SK-N-SH (cell line): Measurements from ENCODE around the gene SPINK5. TPM values are rescaled to one million over a fixed set of nuclear protein-coding genes. Genes with fewer than 3 reads are reported as not detected.

ENCODE experiments used
- CTCF ChIA-PET: fragments of 300-600, 350-600 bp; formaldehyde crosslinking; extraction: SDS; loops from one replicate; lab custom pipeline; 2021; lab: Yijun Ruan, JAX
- POLR2A ChIA-PET: fragments of 350-600 bp; sonication (Branson Sonifier 250); formaldehyde crosslinking; extraction: SDS; loops from one replicate; lab custom pipeline; 2020; ENCODE audit warnings: antibody characterized with exemption, inconsistent platforms; lab: Yijun Ruan, JAX
- DNase-seq: peaks from one replicate; pipeline ENCODE4 v3.0.0; 2012
- H2AFZ ChIP-seq: fragments of 200-600 bp; sonication (generic); 2 replicates; pipeline ENCODE4 v1.8.1; 2016; ENCODE audit warnings: antibody characterized with exemption, mild to moderate bottlenecking, low read depth
- H3F3A ChIP-seq: fragments of 200-600 bp; sonication (generic); replicated peaks from 2 replicates; pipeline ENCODE3; 2016; ENCODE audit warnings: antibody characterized with exemption, mild to moderate bottlenecking; ENCODE audit not compliant: insufficient read depth
- H3K27ac ChIP-seq, 2 experiments: fragments of 200-500 bp in 1 of 2; fragments of 200-600 bp in 1 of 2; sonication (Bioruptor generic) in 1 of 2; sonication (generic), shearing (Covaris generic) in 1 of 2; 2 replicates each; pipeline versions ENCODE4 v1.5.1 to v1.6.1; 2014 to 2016; ENCODE audit warnings: low read depth in 2 of 2, inconsistent platforms in 1 of 2, low read length in 1 of 2, mild to moderate bottlenecking in 1 of 2, mixed read lengths in 1 of 2
- H3K27me3 ChIP-seq: fragments of 200-600 bp; sonication (generic), shearing (Covaris generic); 2 replicates; pipeline ENCODE4 v1.6.1; 2016; ENCODE audit warnings: mixed run types; ENCODE audit not compliant: insufficient read depth
- H3K36me3 ChIP-seq, 2 experiments: fragments of 200-500 bp in 1 of 2; fragments of 200-600 bp in 1 of 2; sonication (Bioruptor generic) in 1 of 2; sonication (generic) in 1 of 2; replicated peaks in 1 of 2; 2 replicates each; pipeline versions ENCODE3 to v1.5.1; 2014 to 2016; ENCODE audit warnings: low read length in 1 of 2, mild to moderate bottlenecking in 1 of 2; ENCODE audit not compliant: insufficient read depth in 2 of 2, control insufficient read depth in 1 of 2
- H3K4me1 ChIP-seq, 2 experiments: fragments of 200-500 bp in 1 of 2; fragments of 200-600 bp in 1 of 2; sonication (Bioruptor generic) in 1 of 2; sonication (generic), shearing (Covaris generic) in 1 of 2; 2 replicates each; pipeline versions ENCODE4 v1.5.1 to v1.6.1; 2014 to 2016; ENCODE audit warnings: low read depth in 1 of 2, low read length in 1 of 2, mixed run types in 1 of 2; ENCODE audit not compliant: insufficient read depth in 2 of 2, control insufficient read depth in 1 of 2
- H3K4me2 ChIP-seq: fragments of 200-600 bp; sonication (generic), shearing (Covaris generic); 2 replicates; pipeline ENCODE4 v1.6.1; 2017; ENCODE audit warnings: mixed run types
- H3K4me3 ChIP-seq, 2 experiments: fragments of 200-500 bp in 1 of 2; fragments of 200-600 bp in 1 of 2; sonication (Bioruptor generic) in 1 of 2; sonication (generic), shearing (Covaris generic) in 1 of 2; 2 replicates each; pipeline versions ENCODE4 v1.5.1 to v1.8.1; 2014 to 2016; ENCODE audit warnings: low read depth in 2 of 2, inconsistent platforms in 1 of 2, low read length in 1 of 2, mild to moderate bottlenecking in 1 of 2, mixed read lengths in 1 of 2, moderate library complexity in 1 of 2
- H3K79me2 ChIP-seq: fragments of 200-600 bp; sonication (generic); 2 replicates; pipeline ENCODE4 v1.8.1; 2017; ENCODE audit warnings: mild to moderate bottlenecking; ENCODE audit not compliant: insufficient read depth
- H3K9ac ChIP-seq: fragments of 200-600 bp; sonication (generic); 2 replicates; pipeline ENCODE4 v1.6.1; 2017; ENCODE audit warnings: mixed run types
- H3K9me2 ChIP-seq: fragments of 200-600 bp; sonication (generic); 2 replicates; pipeline ENCODE4 v1.6.1; 2017; ENCODE audit warnings: mixed run types
- H3K9me3 ChIP-seq: fragments of 200-600 bp; sonication (generic); 2 replicates; pipeline ENCODE4 v1.6.1; 2017; ENCODE audit warnings: mixed run types, mild to moderate bottlenecking, moderate library complexity
- H4K20me1 ChIP-seq: fragments of 200-600 bp; sonication (generic); 2 replicates; pipeline ENCODE4 v1.6.1; 2017; ENCODE audit warnings: mild to moderate bottlenecking, mixed run types; ENCODE audit not compliant: insufficient read depth
- CTCF ChIP-seq: fragments of 200-600 bp; sonication (generic); IDR thresholded peaks from 2 replicates; pipeline ENCODE4 v1.6.1; 2017; ENCODE audit warnings: antibody characterized with exemption, mild to moderate bottlenecking, moderate library complexity
- EZH2phosphoT487 ChIP-seq: fragments of 200-600 bp; sonication (generic); IDR thresholded peaks from 2 replicates; pipeline ENCODE4 v1.6.1; 2017; ENCODE audit warnings: low read depth, mixed run types, mild to moderate bottlenecking, antibody characterized with exemption, moderate library complexity, borderline replicate concordance
- FOSL2 ChIP-seq: IDR thresholded peaks from 2 replicates; pipeline ENCODE4 v1.4.0; 2012; ENCODE audit warnings: low read depth, mild to moderate bottlenecking, moderate library complexity, borderline replicate concordance
- JUND ChIP-seq: IDR thresholded peaks from 2 replicates; pipeline ENCODE4 v1.4.0; 2012
- MAX ChIP-seq: IDR thresholded peaks from 2 replicates; pipeline ENCODE4 v1.4.0; 2012; ENCODE audit warnings: low read depth
- MEF2A ChIP-seq: IDR thresholded peaks from 2 replicates; pipeline ENCODE4 v1.4.0; 2012; ENCODE audit warnings: low read depth, borderline replicate concordance
- NFIC ChIP-seq: IDR thresholded peaks from 2 replicates; pipeline ENCODE4 v1.4.0; 2012; ENCODE audit warnings: borderline replicate concordance
- NRF1 ChIP-seq: IDR thresholded peaks from 2 replicates; pipeline ENCODE4 v1.6.1; 2012; ENCODE audit warnings: low read depth, mild to moderate bottlenecking, low read length
- PBX3 ChIP-seq: IDR thresholded peaks from 2 replicates; pipeline ENCODE4; 2012
- RAD21 ChIP-seq: IDR thresholded peaks from 2 replicates; pipeline ENCODE4 v1.6.1; 2012; ENCODE audit warnings: mild to moderate bottlenecking, low read length
- RCOR1 ChIP-seq: fragments of 150-350 bp; IDR thresholded peaks from 2 replicates; pipeline ENCODE4 v1.6.1; 2017; ENCODE audit warnings: antibody characterized with exemption, low read length
- REST ChIP-seq: IDR thresholded peaks from 2 replicates; pipeline ENCODE4 v1.6.1; 2012; ENCODE audit warnings: mild to moderate bottlenecking, low read depth, low read length, moderate library complexity
- SIN3A ChIP-seq: IDR thresholded peaks from 2 replicates; pipeline ENCODE4 v1.6.1; 2012; ENCODE audit warnings: low read depth, mild to moderate bottlenecking, low read length, moderate library complexity, borderline replicate concordance
- TCF12 ChIP-seq: IDR thresholded peaks from 2 replicates; pipeline ENCODE4 v1.4.0; 2012
- TEAD4 ChIP-seq: IDR thresholded peaks from 2 replicates; pipeline ENCODE4 v1.4.0; 2012; ENCODE audit warnings: mild to moderate bottlenecking, borderline replicate concordance; ENCODE audit not compliant: insufficient read depth
- USF2 ChIP-seq: fragments of 150-350 bp; IDR thresholded peaks from 2 replicates; pipeline ENCODE4 v1.6.1; 2017; ENCODE audit warnings: antibody characterized with exemption, low read length, low read depth, borderline replicate concordance
- ZBTB33 ChIP-seq: IDR thresholded peaks from 2 replicates; pipeline ENCODE4 v1.4.0; 2012; ENCODE audit warnings: low read depth, borderline replicate concordance
- WGBS: methylation state at CpG from one replicate; pipeline ENCODE4 v1.1.6; 2017; ENCODE audit warnings: low lambda C conversion rate; 5-methylcytosine and 5-hydroxymethylcytosine counted together
- polyA plus RNA-seq, 3 experiments: library from polyadenylated mRNA; depleted of rRNA; stranded (reverse); fragments of >200 nt; gene quantifications; 2 replicates each; pipeline ENCODE4 v1.2.3, GENCODE V29; 2012

Gene SPINK5
- polyA plus RNA-seq, 1 of the 3 experiments (the other 2 are of a cell fraction), result not detected

GRCh38 chr5:148027505-148027904, 36.3 kb upstream of the SPINK5 start:
- Histone ChIP-seq H3K27ac (no peak overlapping the region), H3K4me3 (no peak overlapping the region), H3K27me3 (no peaks in the 10 kb centered on the region), H4K20me1 (no peaks in the 10 kb centered on the region), H3K4me2 (no peak overlapping the region), H3K79me2 (no peaks in the 10 kb centered on the region), H3K4me1 (no peaks in the 10 kb centered on the region), H3F3A (no peaks in the 10 kb centered on the region), H3K9me3 (no peaks in the 10 kb centered on the region), H3K9ac (no peak overlapping the region), H3K36me3 (no peaks in the 10 kb centered on the region), H2AFZ (no peak overlapping the region), H3K9me2 (no peaks in the 10 kb centered on the region)
- TF ChIP-seq PBX3 (no peak), SIN3A (no peak), RCOR1 (no peak), MAX (no peak), EZH2phosphoT487 (no peak), CTCF (no peak), MEF2A (no peak), JUND (no peak), NRF1 (no peak), REST (no peak), TEAD4 (no peak), ZBTB33 (no peak), USF2 (no peak), TCF12 (no peak), RAD21 (no peak), NFIC (no peak), FOSL2 (no peak)
- no peak for DNase-seq
- CTCF ChIA-PET, result interaction anchor here (1.1 to 1.3 kb wide), 3 partner anchors 8 to 34 kb away, joined by 3 to 7 read pairs (median 3); no protein-coding TSS in a partner anchor
- 15% methylated on average over 3 of the region's 3 CpGs for WGBS
- POLR2A ChIA-PET, result no interaction called here
